Measurements from ENCODE around the gene OR2AE1. TPM values are rescaled to one million over a fixed set of nuclear protein-coding genes. Genes with fewer than 3 reads are reported as not detected.

The OR2AE1 gene
- total and polyA plus RNA-seq, 2 of the 4 experiments (the other 2 are of a cell fraction) = 0.17 to 0.18 TPM

- no peak overlapping the region for H3K4me3 ChIP-seq (ENCODE audit: insufficient read depth, low read depth, low read length)
- POLR2A ChIA-PET (ENCODE audit: unreplicated experiment) = no interaction called here
- H3K9me3 ChIP-seq (ENCODE audit: control insufficient read depth, insufficient read depth, low read length) = no peaks in the 10 kb centered on the region
- H3K9me1 ChIP-seq (ENCODE audit: insufficient read depth, low read length) = no peaks in the 10 kb centered on the region
- H2BK120ac ChIP-seq (ENCODE audit: low read depth, low read length) = no peak overlapping the region
- BruUV-seq (replicated peaks) = no TSS peak
- CTCF ChIA-PET = no interaction called here
- no peak overlapping the region for H4K5ac ChIP-seq (ENCODE audit: low read depth, low read length)
- H3K4ac ChIP-seq (ENCODE audit: low read depth, low read length) = no peak overlapping the region
- no peak overlapping the region for H3K23ac ChIP-seq (ENCODE audit: low read depth, low read length)
- H3K56ac ChIP-seq (ENCODE audit: extremely low read depth, insufficient read depth, low read length) = no peak overlapping the region
- no peak overlapping the region for H2AFZ ChIP-seq (replicated peaks; ENCODE audit: low read length, poor library complexity)
- H2BK5ac ChIP-seq (ENCODE audit: low read depth, low read length, poor library complexity, severe bottlenecking) = no peak overlapping the region
- no peak overlapping the region for H3K18ac ChIP-seq (ENCODE audit: low read depth, low read length)
- no peak for ATAC-seq (ENCODE audit: low read depth)
- H3K4me2 ChIP-seq (ENCODE audit: low read depth, low read length) = no peak overlapping the region
- in situ Hi-C loops (cut with MboI; ENCODE audit: low sequenced_read_pairs) (no loop called here), dilution Hi-C loops (cut with HindIII; ENCODE audit: low sequenced_read_pairs, unreplicated experiment) (no loop called here), intact Hi-C loops (cut with micrococcal nuclease) (no loop called here)
- no peak overlapping the region for H4K91ac ChIP-seq (ENCODE audit: insufficient read depth, low read depth, low read length)
- no peaks in the 10 kb centered on the region for H3K4me1 ChIP-seq (ENCODE audit: control insufficient read depth, insufficient read depth, low read length)
- no peak overlapping the region for H4K8ac ChIP-seq (ENCODE audit: low read depth in 2 of 2, low read length in 2 of 2)
- no peaks in the 10 kb centered on the region for H3K36me3 ChIP-seq (ENCODE audit: control insufficient read depth, insufficient read depth, low read length)
- H2AK5ac ChIP-seq (ENCODE audit: low read depth, low read length) = no peak overlapping the region
- no peak overlapping the region for H3K14ac ChIP-seq (replicated peaks; ENCODE audit: low read depth, low read length)
- H3K27me3 ChIP-seq (ENCODE audit: control insufficient read depth, insufficient read depth, low read length) = peaks cover 2% of the 10 kb centered on the region
- H3K79me1 ChIP-seq (ENCODE audit: low read depth in 1 of 2, low read length in 2 of 2) = no peaks in the 10 kb centered on the region
- no peak overlapping the region for H2AK9ac ChIP-seq (replicated peaks; ENCODE audit: low read depth, low read length, poor library complexity)
- TF ChIP-seq MAZ (IDR thresholded peaks at IDR 0.05; ENCODE audit: borderline replicate concordance, low read depth, low read length) (no peak), BHLHE40 (IDR thresholded peaks at IDR 0.05; ENCODE audit: low read depth, low read length) (no peak), NFE2L2 (IDR thresholded peaks at IDR 0.05; ENCODE audit: low read depth, low read length) (no peak), RCOR1 (IDR thresholded peaks at IDR 0.05; ENCODE audit: insufficient replicate concordance, low read length) (no peak), RAD21 (IDR thresholded peaks at IDR 0.05; ENCODE audit: low read length) (no peak), MXI1 (IDR thresholded peaks at IDR 0.05; ENCODE audit: borderline replicate concordance, low read depth, low read length) (no peak), CHD1 (IDR thresholded peaks at IDR 0.05; ENCODE audit: low read depth, low read length) (no peak), RFX5 (IDR thresholded peaks at IDR 0.05; ENCODE audit: low read depth, low read length) (no peak)
- DNase-seq = no peak
- no peak overlapping the region for H2BK20ac ChIP-seq (ENCODE audit: low read depth, low read length)
- no peaks in the 10 kb centered on the region for H4K20me1 ChIP-seq (ENCODE audit: insufficient read depth, low read length)
- H3K27ac ChIP-seq (ENCODE audit: insufficient read depth, low read length) = no peak overlapping the region
- H3K9ac ChIP-seq (ENCODE audit: low read depth, low read length) = no peak overlapping the region
- no peak overlapping the region for H2BK15ac ChIP-seq (ENCODE audit: low read depth, low read length)
Measured at GRCh38 chr7:99831595-99831994, 45.2 kb downstream of the OR2AE1 start.
